HepG2 (cell line): ENCODE results near the gene KRTAP1-4.

Experiments
- ASH2L ChIP-seq: fragments of 300-600, 200-600 bp; sonication (generic); IDR thresholded peaks from 2 replicates; pipeline ENCODE4 v1.7.0; 2017; ENCODE audit warnings: low read depth, mild to moderate bottlenecking, moderate library complexity, mixed read lengths, low read length; ENCODE audit not compliant: insufficient read length
- BHLHE40 ChIP-seq: IDR thresholded peaks from 2 replicates; pipeline ENCODE4 v1.6.1; 2011; ENCODE audit warnings: low read length, improper control_type of control experiment
- CBX1 ChIP-seq: IDR thresholded peaks from one replicate; pipeline ENCODE4 v1.6.1; 2016; ENCODE audit warnings: antibody characterized with exemption, low read depth
- CEBPZ ChIP-seq: IDR thresholded peaks from 2 replicates; pipeline ENCODE4 v1.6.1; 2012; ENCODE audit warnings: low read length, improper control_type of control experiment
- EP300 ChIP-seq, 3 experiments: sonication (generic) in 1 of 3; formaldehyde crosslinking in 1 of 3; IDR thresholded peaks; 2 replicates each; pipeline versions ENCODE4 v1.5.1 to v1.6.1; 2011 to 2020; ENCODE audit warnings: low read depth in 2 of 3, low read length in 2 of 3, borderline replicate concordance in 1 of 3, improper control_type of control experiment in 1 of 3, mild to moderate bottlenecking in 1 of 3, missing genetic modification reagents in 1 of 3, moderate library complexity in 1 of 3
- FOSL2 ChIP-seq: sonication (generic); formaldehyde crosslinking; IDR thresholded peaks from 2 replicates; pipeline ENCODE4 v1.4.0; 2020; ENCODE audit warnings: missing genetic modification reagents
- REL ChIP-seq: sonication (generic); formaldehyde crosslinking; conservative IDR thresholded peaks from 2 replicates; pipeline ENCODE4 v1.8.0; 2022; ENCODE audit warnings: mild to moderate bottlenecking, missing genetic modification reagents, moderate library complexity
- SNRNP70 ChIP-seq: fragments of 200-400 bp; formaldehyde crosslinking; IDR thresholded peaks from 2 replicates; pipeline ENCODE4 v1.6.1; 2017; ENCODE audit warnings: mild to moderate bottlenecking, low read depth, low read length, moderate library complexity
- TBP ChIP-seq: sonication (generic); formaldehyde crosslinking; IDR thresholded peaks from 2 replicates; pipeline ENCODE4 v1.5.0; 2020; ENCODE audit warnings: missing genetic modification reagents
- ZNF101 ChIP-seq: sonication (generic); formaldehyde crosslinking; IDR thresholded peaks from 2 replicates; pipeline ENCODE4 v1.4.0; 2020; ENCODE audit warnings: mild to moderate bottlenecking, low read depth, missing genetic modification reagents, borderline replicate concordance
- ZNF329 ChIP-seq: sonication (generic); formaldehyde crosslinking; IDR thresholded peaks from 2 replicates; pipeline ENCODE4 v1.9.0; 2021; ENCODE audit warnings: low read depth, mild to moderate bottlenecking, missing genetic modification reagents
- ZNF639 ChIP-seq: conservative IDR thresholded peaks from 2 replicates; pipeline ENCODE4 v1.6.1; 2018; ENCODE audit warnings: missing genetic modification reagents
- TF ChIP-seq, protein P1 (sequence below): sonication (generic); formaldehyde crosslinking; IDR thresholded peaks from 2 replicates; pipeline ENCODE4 v1.5.0; 2020; ENCODE audit warnings: missing genetic modification reagents

DNA sequence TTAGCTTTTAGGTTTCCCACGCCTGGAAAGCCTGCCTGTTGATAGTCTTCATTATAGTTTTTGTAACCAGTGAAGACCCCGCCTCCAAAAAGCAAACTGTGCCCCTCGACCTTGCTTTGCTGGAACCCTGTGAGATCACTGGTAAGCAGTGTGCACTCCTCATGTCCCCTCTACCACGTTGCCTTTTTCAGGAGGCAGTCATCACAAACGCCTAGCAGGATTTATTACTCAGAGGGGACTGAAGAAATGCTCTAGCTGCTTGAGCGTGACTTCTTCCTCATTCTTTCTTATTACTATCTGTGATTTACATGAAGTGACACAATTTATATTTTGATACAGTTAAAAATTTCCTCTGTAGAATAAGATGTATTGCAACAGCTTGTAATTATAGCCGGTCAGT lies 14.5 kb downstream of the KRTAP1-4 start:
- TF ChIP-seq TBP (no peak), FOSL2 (no peak), BHLHE40 (no peak), EP300 (IDR thresholded peaks at IDR 0.05; ENCODE audit: low read depth in 2 of 2, low read length in 2 of 2) (no peak), EP300 (CRISPR knock-in tag; IDR thresholded peaks at IDR 0.05; ENCODE audit: borderline replicate concordance) (no peak), ZNF639 (no peak), SNRNP70 (no peak), CBX1 (no peak), ZNF329 (CRISPR knock-in tag) (no peak), ZNF101 (CRISPR knock-in tag) (no peak), REL (CRISPR knock-in tag) (no peak), ASH2L (no peak), CEBPZ (no peak)
- TF ChIP-seq, protein P1, sequence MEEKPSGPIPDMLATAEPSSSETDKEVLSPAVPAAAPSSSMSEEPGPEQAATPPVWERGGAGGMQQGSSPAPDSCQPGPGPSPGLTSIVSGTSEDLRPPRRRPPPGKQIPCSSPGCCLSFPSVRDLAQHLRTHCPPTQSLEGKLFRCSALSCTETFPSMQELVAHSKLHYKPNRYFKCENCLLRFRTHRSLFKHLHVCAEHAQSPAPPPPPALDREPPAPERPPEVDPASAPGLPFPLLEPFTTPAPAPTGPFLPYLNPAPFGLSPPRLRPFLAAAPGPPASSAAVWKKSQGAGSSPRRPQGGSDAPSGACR: no peak
